Immature natural killer cell (primary cell): ENCODE measurements around the gene ABAT. TPM values are rescaled to one million over a fixed set of nuclear protein-coding genes. Genes with fewer than 3 reads are reported as not detected.
"Not testable (repeated sequence)": the region's sequence is repeated elsewhere in the genome, so short reads cannot be mapped to it uniquely, and the experiment has no call there.

ENCODE experiments used
- DNase-seq, 3 donors: peaks; one replicate each; pipeline ENCODE4 v3.0.0; 2022; ENCODE audit warnings: mixed read lengths in 1 of 3
- H3K27ac Mint-ChIP-seq, 6 donors: one replicate each; pipeline ENCODE4 v1.8.0; 2020; ENCODE audit warnings: mixed read lengths in 6 of 6, mild to moderate bottlenecking in 5 of 6, inconsistent platforms in 4 of 6, moderate library complexity in 3 of 6
- H3K27me3 Mint-ChIP-seq, 3 donors: one replicate each; pipeline ENCODE4 v1.8.0; 2020 to 2021; ENCODE audit warnings: low read depth in 3 of 3, mild to moderate bottlenecking in 3 of 3, mixed read lengths in 3 of 3, moderate library complexity in 3 of 3, inconsistent platforms in 1 of 3
- H3K36me3 Mint-ChIP-seq, 3 donors: one replicate each; pipeline ENCODE4 v1.8.0; 2020; ENCODE audit warnings: mixed read lengths in 3 of 3, inconsistent platforms in 2 of 3, mild to moderate bottlenecking in 2 of 3
- H3K4me1 Mint-ChIP-seq, 2 donors: one replicate each; pipeline ENCODE4 v1.8.0; 2020; ENCODE audit warnings: inconsistent platforms in 2 of 2, mild to moderate bottlenecking in 2 of 2, mixed read lengths in 2 of 2, moderate library complexity in 1 of 2
- H3K4me3 Mint-ChIP-seq, 5 donors: one replicate each; pipeline ENCODE4 v1.8.0; 2020; ENCODE audit warnings: mild to moderate bottlenecking in 5 of 5, mixed read lengths in 5 of 5, inconsistent platforms in 3 of 5, moderate library complexity in 3 of 5
- H3K9me3 Mint-ChIP-seq, 6 donors: one replicate each; pipeline ENCODE4 v1.8.0; 2020; ENCODE audit warnings: mild to moderate bottlenecking in 6 of 6, mixed read lengths in 6 of 6, inconsistent platforms in 4 of 6, moderate library complexity in 3 of 6
- polyA plus RNA-seq, 3 donors: library from polyadenylated mRNA; unstranded; fragments of 300-500 nt; fragmentation: Illumina TruSeq; gene quantifications; one replicate each; pipeline ENCODE4 v1.2.3, GENCODE V29; 2021

The ABAT gene
- polyA plus RNA-seq, 3 donors from 2014 or later: 1.9 to 5.4 TPM; not detected in 1

DNA sequence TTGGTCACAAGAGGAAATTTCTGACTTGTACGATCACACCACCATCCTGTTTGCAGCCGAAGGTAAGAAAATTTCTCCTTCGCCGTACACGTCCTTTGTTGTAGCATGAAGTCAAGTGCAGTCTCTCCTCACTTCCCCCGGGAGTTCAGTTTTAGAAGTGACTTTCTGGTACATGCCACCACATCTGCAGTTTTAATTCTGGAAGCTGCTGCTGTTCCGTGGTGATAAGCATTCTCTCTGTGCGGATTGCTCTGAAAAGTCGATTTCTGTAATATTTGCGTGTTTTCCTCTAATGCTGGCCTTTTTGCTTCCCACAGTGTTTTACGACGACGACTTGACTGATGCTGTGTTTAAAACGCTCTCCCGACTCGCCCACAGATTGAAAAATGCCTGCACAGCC lies 32.3 kb upstream of the ABAT start:
- H3K36me3 Mint-ChIP-seq: peaks cover 40 to 64% (median 43%) of the 10 kb centered on the region in 3 donors
- H3K9me3 Mint-ChIP-seq: no peaks in the 10 kb centered on the region
- no peak for DNase-seq
- H3K27ac Mint-ChIP-seq: peak overlapping the region in 2 of 6 donors; percentile 53 to 79
- peaks cover 0 to 4% (median 4%) of the 10 kb centered on the region in 3 donors for H3K27me3 Mint-ChIP-seq
- peaks cover 12 to 13% of the 10 kb centered on the region in 2 donors for H3K4me1 Mint-ChIP-seq
- H3K4me3 Mint-ChIP-seq: no peak overlapping the region

GRCh38 chr16:8644211-8645140 lies 29.9 kb upstream of the ABAT start:
- Mint-ChIP-seq H3K36me3 (peaks cover 38 to 62% (median 39%) of the 10 kb centered on the region in 3 donors), H3K4me3 (peak overlapping the region in 2 of 5 donors; percentile 61 to 73), H3K27me3 (peaks cover 0 to 4% (median 4%) of the 10 kb centered on the region in 3 donors), H3K4me1 (peaks cover 12 to 13% of the 10 kb centered on the region in 2 donors), H3K9me3 (no peaks in the 10 kb centered on the region), H3K27ac (peak overlapping the region; percentile 0 to 90 (median 68))
- DNase-seq: peak in 2 of 3 donors; percentile 4 to 14

DNA sequence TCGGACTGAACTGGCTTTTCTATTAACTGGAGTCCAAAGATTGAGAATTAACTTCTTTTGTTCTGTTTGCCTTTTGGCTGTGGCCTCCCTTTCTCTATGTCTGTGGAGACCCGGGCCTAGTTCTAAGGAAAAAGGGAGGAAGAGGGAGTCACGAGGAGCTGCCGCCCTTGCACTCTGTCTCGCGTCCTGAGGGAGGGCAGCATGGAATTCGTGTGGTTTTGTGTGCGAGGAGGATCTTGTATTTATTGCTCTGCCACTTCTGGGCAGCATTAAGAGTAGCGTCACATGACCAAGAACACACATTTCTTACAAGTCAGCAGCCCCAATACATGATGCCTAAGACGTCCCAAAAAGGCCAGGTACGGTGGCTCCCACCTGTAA lies 29.3 kb upstream of the ABAT start:
- H3K36me3 Mint-ChIP-seq: peaks cover 38 to 58% (median 39%) of the 10 kb centered on the region in 3 donors
- no peaks in the 10 kb centered on the region for H3K9me3 Mint-ChIP-seq
- peak overlapping the region in 1 of 5 donors; percentile 73 for H3K4me3 Mint-ChIP-seq
- peak overlapping the region in 5 of 6 donors; percentile 0 to 90 (median 75) for H3K27ac Mint-ChIP-seq
- H3K4me1 Mint-ChIP-seq: peaks cover 12 to 13% of the 10 kb centered on the region in 2 donors
- peaks cover 0 to 4% (median 4%) of the 10 kb centered on the region in 3 donors for H3K27me3 Mint-ChIP-seq
- DNase-seq: no peak

DNA sequence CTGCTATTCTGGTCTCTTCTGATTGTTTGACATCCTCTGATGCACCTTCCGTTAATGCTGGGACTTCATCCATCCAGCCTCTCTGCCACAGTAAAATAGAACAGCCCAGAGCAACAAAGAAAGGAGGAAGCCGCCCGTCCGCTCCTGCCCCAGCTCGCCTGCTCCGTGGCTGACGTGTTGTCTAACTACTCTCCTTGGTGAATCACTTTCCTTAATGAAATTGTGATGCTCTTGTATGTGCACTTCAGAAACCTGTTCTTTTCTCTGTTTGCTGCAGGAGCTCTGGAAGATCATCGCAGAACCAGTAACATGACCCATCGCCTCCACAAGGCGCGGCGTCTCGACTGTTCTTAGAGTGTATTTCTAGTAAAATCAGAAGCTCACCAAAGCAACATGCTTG lies 28.6 kb upstream of the ABAT start:
- Mint-ChIP-seq H3K27ac (peak overlapping the region in 1 of 6 donors; percentile 5), H3K36me3 (peaks cover 38 to 57% (median 39%) of the 10 kb centered on the region in 3 donors), H3K27me3 (peaks cover 0 to 4% (median 3%) of the 10 kb centered on the region in 3 donors), H3K4me1 (peaks cover 12 to 13% of the 10 kb centered on the region in 2 donors), H3K4me3 (no peak overlapping the region), H3K9me3 (no peaks in the 10 kb centered on the region)
- no peak for DNase-seq

DNA sequence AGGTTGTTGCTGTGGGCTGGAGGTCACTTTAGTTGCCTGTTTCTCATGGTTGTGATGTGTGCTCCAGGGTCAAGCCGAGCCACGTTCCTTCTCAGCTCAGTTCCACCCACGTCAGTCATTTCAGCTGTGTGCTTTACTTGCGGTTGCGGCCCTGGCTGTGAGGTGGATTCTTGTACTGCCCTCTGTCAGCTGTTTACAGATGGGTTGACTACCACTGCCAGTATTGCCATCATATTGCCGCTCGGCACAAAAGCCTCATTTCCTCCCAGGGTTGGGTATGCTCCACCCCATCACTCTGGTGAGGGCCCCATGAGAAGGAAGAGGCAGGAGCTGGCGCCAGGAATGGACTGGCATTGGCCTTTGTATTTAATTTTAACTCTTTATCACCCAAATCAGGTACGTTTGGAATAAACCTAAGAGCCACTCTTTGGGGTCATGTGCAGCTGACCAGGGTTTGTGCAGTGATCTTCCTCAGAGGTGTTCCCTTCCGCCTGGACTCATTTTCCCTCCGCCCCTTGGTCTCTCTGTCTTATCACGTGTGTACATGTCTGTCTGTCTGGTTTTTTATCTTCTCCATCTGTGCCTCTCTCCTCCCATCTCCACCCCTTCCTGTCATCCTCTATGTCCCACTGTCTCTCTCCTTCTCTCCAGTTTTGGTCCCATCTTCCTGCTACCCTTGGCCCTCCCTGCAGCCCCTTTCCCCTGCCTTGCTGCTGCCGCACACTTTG lies 27.9 kb upstream of the ABAT start:
- DNase-seq: no peak
- no peak overlapping the region for H3K27ac Mint-ChIP-seq
- H3K4me1 Mint-ChIP-seq: peaks cover 12 to 13% of the 10 kb centered on the region in 2 donors
- no peaks in the 10 kb centered on the region for H3K9me3 Mint-ChIP-seq
- H3K36me3 Mint-ChIP-seq: peaks cover 36 to 53% (median 36%) of the 10 kb centered on the region in 3 donors
- no peak overlapping the region for H3K4me3 Mint-ChIP-seq
- H3K27me3 Mint-ChIP-seq: peaks cover 0 to 4% (median 3%) of the 10 kb centered on the region in 3 donors

- Mint-ChIP-seq H3K4me1 (peaks cover 12 to 13% of the 10 kb centered on the region in 2 donors), H3K4me3 (no peak overlapping the region), H3K9me3 (no peaks in the 10 kb centered on the region), H3K36me3 (peaks cover 25 to 40% (median 26%) of the 10 kb centered on the region in 3 donors), H3K27me3 (peaks cover 0 to 4% (median 0%) of the 10 kb centered on the region in 3 donors), H3K27ac (no peak overlapping the region)
- no peak for DNase-seq
Observed at GRCh38 chr16:8647721-8648318, 26.6 kb upstream of the ABAT start.

DNA sequence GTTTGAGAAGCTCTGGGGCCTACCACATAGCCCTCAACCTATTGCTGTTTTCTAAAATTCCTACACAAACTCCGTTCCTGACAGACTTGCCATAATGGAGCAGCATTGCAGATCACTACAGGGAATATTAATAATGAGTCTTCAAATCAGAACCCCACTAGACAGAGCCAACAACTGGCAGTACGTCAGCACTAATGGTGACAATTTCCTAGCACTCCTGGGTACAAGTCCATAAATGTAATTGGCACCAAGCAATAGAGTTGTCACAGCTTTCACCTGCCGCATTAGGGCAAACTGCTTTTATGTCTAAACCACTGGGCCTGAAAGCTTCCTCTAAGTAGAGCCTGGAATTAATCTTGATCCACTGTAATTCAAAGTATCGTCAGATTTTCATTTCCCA lies 25.5 kb upstream of the ABAT start:
- Mint-ChIP-seq H3K36me3 (peaks cover 17 to 35% (median 19%) of the 10 kb centered on the region in 3 donors), H3K4me1 (peaks cover 12 to 13% of the 10 kb centered on the region in 2 donors), H3K9me3 (no peaks in the 10 kb centered on the region), H3K27ac (no peak overlapping the region), H3K27me3 (peaks cover 0 to 5% (median 0%) of the 10 kb centered on the region in 3 donors), H3K4me3 (no peak overlapping the region)
- DNase-seq: no peak

DNA sequence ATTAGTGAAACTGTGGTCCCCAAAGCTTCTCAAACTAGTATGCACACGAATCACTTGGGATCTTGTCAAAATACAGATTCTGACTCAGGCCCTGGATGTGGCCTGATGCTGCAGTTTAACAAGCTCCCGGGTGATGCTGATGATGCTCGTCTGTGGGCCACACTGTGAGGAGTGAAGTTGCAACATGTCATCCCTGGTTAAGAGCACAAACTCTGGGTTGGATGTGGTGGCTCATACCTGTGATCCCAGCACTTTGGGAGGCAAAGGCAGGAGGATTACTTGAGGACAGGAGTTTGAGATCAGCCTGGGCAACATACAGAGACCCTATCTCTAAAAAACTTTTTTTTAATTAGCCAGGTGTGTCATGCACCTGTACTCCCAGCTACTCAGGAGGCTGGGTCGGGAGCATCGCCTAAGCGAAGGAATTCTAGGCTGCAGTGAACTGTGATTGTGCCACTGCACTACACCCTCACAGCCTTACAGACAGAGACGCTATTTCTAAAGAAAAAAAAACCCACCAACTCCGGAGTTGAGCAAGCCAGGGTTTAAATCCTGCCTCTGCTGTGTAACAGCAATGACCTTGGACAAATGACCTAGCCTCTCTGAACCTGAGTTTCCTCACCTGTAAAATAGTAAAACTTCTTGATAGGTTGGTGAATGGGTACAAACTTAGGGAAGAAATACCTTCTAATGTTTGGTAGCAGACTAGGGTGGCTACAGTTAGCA lies 24.4 kb upstream of the ABAT start:
- H3K27ac Mint-ChIP-seq: no peak overlapping the region
- peaks cover 12 to 25% (median 19%) of the 10 kb centered on the region in 3 donors for H3K36me3 Mint-ChIP-seq
- H3K27me3 Mint-ChIP-seq: peaks cover 0 to 3% (median 0%) of the 10 kb centered on the region in 3 donors
- DNase-seq: no peak
- no peak overlapping the region for H3K4me3 Mint-ChIP-seq
- H3K9me3 Mint-ChIP-seq: no peaks in the 10 kb centered on the region
- peaks cover 2 to 4% of the 10 kb centered on the region in 2 donors for H3K4me1 Mint-ChIP-seq

DNA sequence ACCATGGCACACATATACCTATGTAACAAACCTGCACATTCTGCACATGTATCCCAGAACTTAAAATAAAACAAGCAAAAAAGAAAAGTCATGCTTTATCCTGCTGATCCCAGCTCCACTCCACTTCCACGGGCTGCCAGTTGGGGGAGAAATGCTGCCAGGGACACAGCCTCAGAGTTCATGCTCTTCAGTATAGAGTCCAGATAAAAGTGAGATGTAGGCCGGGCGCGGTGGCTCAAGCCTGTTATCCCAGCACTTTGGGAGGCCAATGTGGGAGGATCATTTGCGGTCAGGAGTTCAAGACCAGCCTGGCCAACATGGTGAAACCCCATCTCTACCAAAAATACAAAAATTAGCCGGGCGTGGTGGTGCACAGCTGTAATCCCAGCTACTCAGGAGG lies 22.5 kb upstream of the ABAT start:
- not testable (repeated sequence) for H3K4me3 Mint-ChIP-seq, H3K9me3 Mint-ChIP-seq, H3K36me3 Mint-ChIP-seq, H3K4me1 Mint-ChIP-seq, H3K27ac Mint-ChIP-seq, H3K27me3 Mint-ChIP-seq, DNase-seq

GRCh38 chr16:8655184-8655717 lies 19.2 kb upstream of the ABAT start:
- Mint-ChIP-seq H3K9me3 (no peaks in the 10 kb centered on the region), H3K4me1 (no peaks in the 10 kb centered on the region), H3K4me3 (no peak overlapping the region), H3K27me3 (peaks cover 0 to 2% (median under 1%) of the 10 kb centered on the region in 3 donors), H3K27ac (no peak overlapping the region), H3K36me3 (peaks cover 0 to under 1% (median 0%) of the 10 kb centered on the region in 3 donors)
- DNase-seq: no peak

GRCh38 chr16:8656376-8656775 lies 18.0 kb upstream of the ABAT start:
- Mint-ChIP-seq H3K4me3 (no peak overlapping the region), H3K27ac (no peak overlapping the region), H3K4me1 (no peaks in the 10 kb centered on the region), H3K9me3 (no peaks in the 10 kb centered on the region), H3K27me3 (peaks cover 0 to 2% (median 2%) of the 10 kb centered on the region in 3 donors), H3K36me3 (peaks cover 0 to 4% (median 0%) of the 10 kb centered on the region in 3 donors)
- no peak for DNase-seq

GRCh38 chr16:8660841-8661301 lies 13.5 kb upstream of the ABAT start:
- H3K4me1 Mint-ChIP-seq: no peaks in the 10 kb centered on the region
- no peak overlapping the region for H3K27ac Mint-ChIP-seq
- H3K4me3 Mint-ChIP-seq: no peak overlapping the region
- peaks cover 0 to 2% (median 0%) of the 10 kb centered on the region in 3 donors for H3K27me3 Mint-ChIP-seq
- peaks cover 0 to 8% (median 4%) of the 10 kb centered on the region in 3 donors for H3K36me3 Mint-ChIP-seq
- no peaks in the 10 kb centered on the region for H3K9me3 Mint-ChIP-seq
- peak in 1 of 3 donors; percentile 34 for DNase-seq
